H9 (cell line): ENCODE results near the gene PHACTR1. TPM values are rescaled to one million over a fixed set of nuclear protein-coding genes. Genes with fewer than 3 reads are reported as not detected.

Experiments used
- DNase-seq: peaks from one replicate; pipeline ENCODE4 v3.0.0-alpha.2; 2017
- H2AFZ ChIP-seq: one replicate; pipeline ENCODE4 v1.6.1; 2013; ENCODE audit warnings: mild to moderate bottlenecking, low read length, control low read depth, moderate library complexity
- H2AK5ac ChIP-seq: 2 replicates; pipeline ENCODE4 v1.6.1; 2013; ENCODE audit warnings: low read length, control low read depth, mixed read lengths; ENCODE audit not compliant: insufficient read length
- H2BK120ac ChIP-seq: one replicate; pipeline ENCODE4 v1.6.1; 2013; ENCODE audit warnings: low read depth, mild to moderate bottlenecking, low read length, control low read depth, inconsistent platforms; ENCODE audit not compliant: poor library complexity, severe bottlenecking
- H2BK12ac ChIP-seq: 2 replicates; pipeline ENCODE4 v1.6.1; 2013; ENCODE audit warnings: low read length, control low read depth, mixed read lengths, low read depth; ENCODE audit not compliant: insufficient read length
- H2BK15ac ChIP-seq: 2 replicates; pipeline ENCODE4 v1.6.1; 2013; ENCODE audit warnings: low read depth, low read length, control low read depth
- H2BK20ac ChIP-seq: one replicate; pipeline ENCODE4 v1.6.1; 2013; ENCODE audit warnings: low read depth, mild to moderate bottlenecking, low read length, control low read depth, inconsistent platforms; ENCODE audit not compliant: poor library complexity, severe bottlenecking
- H2BK5ac ChIP-seq: 2 replicates; pipeline ENCODE4 v1.6.1; 2013; ENCODE audit warnings: low read length, control low read depth, mixed read lengths; ENCODE audit not compliant: insufficient read length
- H3K14ac ChIP-seq: 2 replicates; pipeline ENCODE4 v1.6.1; 2013; ENCODE audit warnings: low read length, control low read depth; ENCODE audit not compliant: insufficient read depth
- H3K18ac ChIP-seq: 2 replicates; pipeline ENCODE4 v1.6.1; 2013; ENCODE audit warnings: low read depth, mild to moderate bottlenecking, mixed read lengths, low read length, control low read depth; ENCODE audit not compliant: insufficient read length
- H3K23ac ChIP-seq: 2 replicates; pipeline ENCODE4 v1.6.1; 2013; ENCODE audit warnings: low read length, control low read depth, mixed read lengths, low read depth; ENCODE audit not compliant: insufficient read length
- H3K23me2 ChIP-seq: 2 replicates; pipeline ENCODE4 v1.6.1; 2013; ENCODE audit warnings: low read depth, mild to moderate bottlenecking, mixed read lengths, low read length, control low read depth; ENCODE audit not compliant: insufficient read length, poor library complexity, severe bottlenecking
- H3K27ac ChIP-seq: 2 replicates; pipeline ENCODE4 v1.5.1; 2013; ENCODE audit warnings: low read length, control low read depth, mixed read lengths, low read depth; ENCODE audit not compliant: insufficient read length
- H3K27me3 ChIP-seq: 2 replicates; pipeline ENCODE4 v1.6.1; 2013; ENCODE audit warnings: low read length, control low read depth, inconsistent platforms; ENCODE audit not compliant: insufficient read depth
- H3K4ac ChIP-seq: 2 replicates; pipeline ENCODE4 v1.6.1; 2013; ENCODE audit warnings: low read depth, mild to moderate bottlenecking, control low read depth, inconsistent platforms, low read length, moderate library complexity
- H3K4me1 ChIP-seq: 2 replicates; pipeline ENCODE4 v1.6.1; 2013; ENCODE audit warnings: low read length, control low read depth, inconsistent platforms; ENCODE audit not compliant: insufficient read depth
- H3K4me2 ChIP-seq: 2 replicates; pipeline ENCODE4 v1.6.1; 2013; ENCODE audit warnings: low read length, control low read depth, mixed read lengths; ENCODE audit not compliant: insufficient read length, insufficient read depth
- H3K56ac ChIP-seq: 2 replicates; pipeline ENCODE4 v1.6.1; 2013; ENCODE audit warnings: low read depth, mild to moderate bottlenecking, mixed read lengths, low read length, control low read depth; ENCODE audit not compliant: insufficient read length
- H3K79me1 ChIP-seq: 2 replicates; pipeline ENCODE4 v1.6.1; 2013; ENCODE audit warnings: low read depth, mild to moderate bottlenecking, moderate library complexity, low read length, control low read depth, inconsistent platforms; ENCODE audit not compliant: insufficient read depth, poor library complexity, severe bottlenecking
- H3K79me2 ChIP-seq: 2 replicates; pipeline ENCODE4 v1.6.1; 2013; ENCODE audit warnings: low read length, control low read depth, inconsistent platforms; ENCODE audit not compliant: insufficient read depth
- H3K9ac ChIP-seq: 2 replicates; pipeline ENCODE4 v1.6.1; 2013; ENCODE audit warnings: low read length, control low read depth, mixed read lengths; ENCODE audit not compliant: insufficient read length; ENCODE audit errors: extremely low read depth
- H3K9me3 ChIP-seq: one replicate; pipeline ENCODE4 v1.6.1; 2013; ENCODE audit warnings: low read depth, low read length, inconsistent platforms; ENCODE audit not compliant: control insufficient read depth
- H3T11ph ChIP-seq: one replicate; pipeline ENCODE4 v1.6.1; 2013; ENCODE audit warnings: mild to moderate bottlenecking, low read length, control low read depth, inconsistent platforms
- H4K20me1 ChIP-seq: one replicate; pipeline ENCODE4 v1.6.1; 2013; ENCODE audit not compliant: control insufficient read depth, insufficient read length, insufficient read depth
- H4K5ac ChIP-seq: 2 replicates; pipeline ENCODE4 v1.6.1; 2013; ENCODE audit warnings: low read depth, mild to moderate bottlenecking, mixed read lengths, low read length, control low read depth; ENCODE audit not compliant: insufficient read length
- H4K8ac ChIP-seq: replicated peaks from 2 replicates; pipeline ENCODE4 v1.6.1; 2013; ENCODE audit warnings: low read length, control low read depth, mixed read lengths, low read depth; ENCODE audit not compliant: insufficient read length
- H4K91ac ChIP-seq: 2 replicates; pipeline ENCODE4 v1.6.1; 2013; ENCODE audit warnings: low read depth, mild to moderate bottlenecking, moderate library complexity, mixed read lengths, low read length, control low read depth; ENCODE audit not compliant: insufficient read length
- H3K27ac Mint-ChIP-seq, 3 experiments: 2 replicates in 2 of 3; 3 replicates in 1 of 3; pipeline ENCODE4 v1.8.0; 2020 to 2021; ENCODE audit warnings: mixed read lengths in 3 of 3, mild to moderate bottlenecking in 1 of 3, moderate library complexity in 1 of 3
- H3K27me3 Mint-ChIP-seq: 2 replicates; pipeline ENCODE4 v1.8.0; 2021; ENCODE audit warnings: low read depth, mild to moderate bottlenecking, moderate library complexity, mixed read lengths
- H3K36me3 Mint-ChIP-seq, 3 experiments: 2 replicates in 2 of 3; 3 replicates in 1 of 3; pipeline ENCODE4 v1.8.0; 2020 to 2021; ENCODE audit warnings: low read depth in 3 of 3, mixed read lengths in 3 of 3; ENCODE audit not compliant: insufficient read depth in 1 of 3
- H3K4me1 Mint-ChIP-seq, 2 experiments: 2 replicates each; pipeline ENCODE4 v1.8.0; 2020; ENCODE audit warnings: mixed read lengths in 2 of 2
- H3K4me3 Mint-ChIP-seq, 2 experiments: 2 replicates in 1 of 2; 3 replicates in 1 of 2; pipeline ENCODE4 v1.8.0; 2020 to 2021; ENCODE audit warnings: mild to moderate bottlenecking in 2 of 2, mixed read lengths in 2 of 2, moderate library complexity in 1 of 2
- H3K9me3 Mint-ChIP-seq, 2 experiments: 2 replicates in 1 of 2; 3 replicates in 1 of 2; pipeline ENCODE4 v1.8.0; 2020; ENCODE audit warnings: mild to moderate bottlenecking in 2 of 2, mixed read lengths in 2 of 2, moderate library complexity in 1 of 2
- WGBS: extraction: QIAGEN DNeasy Blood & Tissue Kit; methylation state at CpG from one replicate; pipeline ENCODE4 v1.1.7; 2013; ENCODE audit warnings: missing lambda C conversion rate, low lambda C conversion rate, mixed read lengths; ENCODE audit not compliant: insufficient read length; ENCODE audit errors: extremely low coverage; 5-methylcytosine and 5-hydroxymethylcytosine counted together
- total RNA-seq: library from RNA; stranded (reverse); gene quantifications from 2 replicates; pipeline ENCODE4 v1.2.1, GENCODE V29; 2021
- TF ChIP-seq, protein P1 (sequence below): fragments of 200-600 bp; sonication (generic); conservative IDR thresholded peaks from 3 replicates; pipeline ENCODE4 v1.8.0; 2021; ENCODE audit warnings: antibody characterized with exemption, mild to moderate bottlenecking

PHACTR1 gene
- total RNA-seq, 1 experiment from 2014 or later, result 15.9 TPM

DNA sequence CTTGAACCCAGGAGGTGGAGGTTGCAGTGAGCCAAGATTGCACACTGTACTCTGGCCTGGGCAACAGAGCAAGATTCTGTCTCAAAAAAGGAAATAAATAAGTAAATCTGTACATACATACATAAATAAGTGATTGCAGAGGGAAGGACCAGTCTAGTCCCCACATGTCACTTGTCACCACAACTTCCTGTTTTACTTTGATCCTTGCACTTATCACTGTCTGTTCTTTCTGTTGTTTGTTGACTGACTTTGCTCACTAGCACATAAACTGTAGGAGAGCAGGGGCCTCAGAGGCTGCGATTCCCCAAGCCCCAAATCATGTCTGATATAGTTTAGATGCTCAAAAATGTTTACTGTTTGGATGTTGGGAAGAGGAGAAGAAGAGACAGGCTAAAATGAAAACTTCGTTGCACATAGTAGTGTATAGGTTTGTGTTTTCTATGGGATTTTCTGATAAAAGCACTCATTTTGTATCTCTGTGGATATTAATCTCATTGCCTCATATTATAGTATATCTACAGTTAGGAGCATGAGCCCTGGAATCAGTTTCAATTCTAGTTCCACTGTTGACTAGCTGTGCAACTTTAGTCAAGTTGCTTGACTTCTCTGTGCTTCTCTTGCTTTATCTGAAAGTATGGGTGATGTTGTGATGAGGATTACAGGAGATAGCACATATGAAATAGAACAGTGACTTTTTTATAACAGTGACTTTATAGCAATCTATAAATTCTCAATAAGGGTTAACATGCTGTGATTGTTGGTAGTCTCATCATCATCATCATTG lies 446.8 kb downstream of the PHACTR1 start:
- no peaks in the 10 kb centered on the region for H3K36me3 Mint-ChIP-seq
- H4K5ac ChIP-seq, result no peak overlapping the region
- no peak overlapping the region for H2BK120ac ChIP-seq
- H2BK20ac ChIP-seq, result no peak overlapping the region
- no peak overlapping the region for H3K4ac ChIP-seq
- H3K27me3 ChIP-seq, result no peaks in the 10 kb centered on the region
- H3K56ac ChIP-seq, result no peak overlapping the region
- H3K4me3 Mint-ChIP-seq, result no peak overlapping the region
- H3K9me3 ChIP-seq, result no peaks in the 10 kb centered on the region
- no peaks in the 10 kb centered on the region for H3K4me1 ChIP-seq
- H2BK12ac ChIP-seq, result no peak overlapping the region
- no peak overlapping the region for H3K27ac ChIP-seq
- H3K23ac ChIP-seq, result no peak overlapping the region
- no peak overlapping the region for H2BK5ac ChIP-seq
- no peak overlapping the region for H4K8ac ChIP-seq
- no peak overlapping the region for H3T11ph ChIP-seq
- H3K18ac ChIP-seq, result no peak overlapping the region
- no peak overlapping the region for H3K14ac ChIP-seq
- H3K23me2 ChIP-seq, result no peaks in the 10 kb centered on the region
- no peak for DNase-seq
- H3K27ac Mint-ChIP-seq, result no peak overlapping the region
- H4K91ac ChIP-seq, result no peak overlapping the region
- H3K4me1 Mint-ChIP-seq, result peaks cover 8 to 15% of the 10 kb centered on the region in 2 experiments
- H2BK15ac ChIP-seq, result no peak overlapping the region
- no CpG with 5 or more reads among the region's 2 CpGs for WGBS
- no peak overlapping the region for H2AFZ ChIP-seq
- no peak overlapping the region for H2AK5ac ChIP-seq
- H3K79me1 ChIP-seq, result no peaks in the 10 kb centered on the region
- no peaks in the 10 kb centered on the region for H3K79me2 ChIP-seq
- H3K9ac ChIP-seq, result no peak overlapping the region
- TF ChIP-seq, protein P1, sequence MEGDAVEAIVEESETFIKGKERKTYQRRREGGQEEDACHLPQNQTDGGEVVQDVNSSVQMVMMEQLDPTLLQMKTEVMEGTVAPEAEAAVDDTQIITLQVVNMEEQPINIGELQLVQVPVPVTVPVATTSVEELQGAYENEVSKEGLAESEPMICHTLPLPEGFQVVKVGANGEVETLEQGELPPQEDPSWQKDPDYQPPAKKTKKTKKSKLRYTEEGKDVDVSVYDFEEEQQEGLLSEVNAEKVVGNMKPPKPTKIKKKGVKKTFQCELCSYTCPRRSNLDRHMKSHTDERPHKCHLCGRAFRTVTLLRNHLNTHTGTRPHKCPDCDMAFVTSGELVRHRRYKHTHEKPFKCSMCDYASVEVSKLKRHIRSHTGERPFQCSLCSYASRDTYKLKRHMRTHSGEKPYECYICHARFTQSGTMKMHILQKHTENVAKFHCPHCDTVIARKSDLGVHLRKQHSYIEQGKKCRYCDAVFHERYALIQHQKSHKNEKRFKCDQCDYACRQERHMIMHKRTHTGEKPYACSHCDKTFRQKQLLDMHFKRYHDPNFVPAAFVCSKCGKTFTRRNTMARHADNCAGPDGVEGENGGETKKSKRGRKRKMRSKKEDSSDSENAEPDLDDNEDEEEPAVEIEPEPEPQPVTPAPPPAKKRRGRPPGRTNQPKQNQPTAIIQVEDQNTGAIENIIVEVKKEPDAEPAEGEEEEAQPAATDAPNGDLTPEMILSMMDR, result no peak
- no peak overlapping the region for H3K4me2 ChIP-seq
- no peaks in the 10 kb centered on the region for H4K20me1 ChIP-seq
- no peaks in the 10 kb centered on the region for H3K9me3 Mint-ChIP-seq
- H3K27me3 Mint-ChIP-seq, result peaks cover 2% of the 10 kb centered on the region
